NOMO-1 (cell line): ENCODE measurements around the gene GRIP2.

Experiments
- DNase-seq, 2 experiments: peaks; one replicate each; lab custom pipeline; 2025; ENCODE audit not compliant: unreplicated experiment in 2 of 2; lab: John Stamatoyannopoulos, UW

GRIP2 gene

GRCh38 chr3:14488286-14489041, 51.7 kb downstream of the GRIP2 start:
- DNase-seq, result no peak

DNA sequence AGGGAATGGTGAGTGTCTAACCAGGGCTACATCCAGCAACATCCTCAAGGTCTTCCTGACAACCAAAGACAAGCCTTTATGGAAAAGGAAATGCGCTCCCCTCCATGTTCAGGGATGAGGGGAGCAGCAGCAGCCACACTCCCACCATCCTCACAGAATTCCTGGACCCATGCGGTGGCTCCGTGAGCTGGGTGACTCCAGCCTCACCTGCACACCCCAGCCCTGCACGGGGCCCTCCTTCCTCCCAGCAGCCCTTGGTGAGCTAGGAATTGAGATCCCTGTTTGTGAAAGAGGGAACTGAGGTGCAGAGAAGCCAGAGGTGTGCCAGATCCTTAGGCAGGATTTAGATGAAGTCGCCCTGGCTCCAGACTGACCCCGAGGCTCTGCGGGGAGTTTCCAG, 52.3 kb downstream of the GRIP2 start:
- no peak for DNase-seq

DNA sequence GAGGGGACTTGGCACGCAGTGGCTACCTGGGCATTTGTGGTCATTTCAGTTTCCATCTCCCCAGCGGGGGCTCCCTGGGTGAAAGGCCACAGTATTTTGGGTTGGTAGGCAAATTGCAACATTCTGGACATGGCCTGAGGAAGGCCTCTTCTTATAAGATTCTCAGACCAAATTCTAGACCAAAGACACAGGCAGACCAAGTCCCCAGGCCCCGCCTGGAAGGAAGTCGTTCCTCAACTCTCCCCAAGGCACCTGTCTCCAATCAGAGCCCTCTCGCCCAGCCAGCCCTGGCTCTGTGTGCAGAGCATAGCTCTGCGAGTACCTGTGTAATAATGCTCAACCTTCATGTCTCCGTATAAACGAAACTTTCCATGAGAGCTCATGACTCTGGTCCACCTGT, 53.1 kb downstream of the GRIP2 start:
- DNase-seq, result no peak

GRCh38 chr3:14486460-14486859, 53.7 kb downstream of the GRIP2 start:
- no peak for DNase-seq

DNA sequence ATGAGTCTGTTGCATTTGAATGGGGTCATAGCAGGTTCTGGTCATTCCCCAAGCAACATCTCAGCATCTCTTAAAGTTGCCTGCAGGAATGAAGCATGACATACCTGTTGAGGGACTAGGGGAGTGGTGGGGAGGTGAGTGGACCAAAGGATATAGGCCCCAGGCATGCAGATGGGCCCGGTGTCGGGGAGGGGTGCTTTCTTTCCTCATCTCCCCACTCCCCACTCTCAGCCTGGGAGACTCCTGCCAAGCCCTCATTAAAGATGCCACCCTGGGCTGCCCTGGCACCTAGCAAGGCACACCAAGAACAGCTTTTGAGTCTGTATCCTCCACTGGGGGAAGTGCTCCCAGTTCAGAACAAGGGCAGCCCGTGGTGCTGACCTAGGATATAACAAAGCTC, 54.2 kb downstream of the GRIP2 start:
- no peak for DNase-seq

GRCh38 chr3:14484741-14485140, 55.4 kb downstream of the GRIP2 start:
- no peak for DNase-seq

- no peak for DNase-seq
Observed at GRCh38 chr3:14483286-14483685, 56.9 kb downstream of the GRIP2 start.

DNA sequence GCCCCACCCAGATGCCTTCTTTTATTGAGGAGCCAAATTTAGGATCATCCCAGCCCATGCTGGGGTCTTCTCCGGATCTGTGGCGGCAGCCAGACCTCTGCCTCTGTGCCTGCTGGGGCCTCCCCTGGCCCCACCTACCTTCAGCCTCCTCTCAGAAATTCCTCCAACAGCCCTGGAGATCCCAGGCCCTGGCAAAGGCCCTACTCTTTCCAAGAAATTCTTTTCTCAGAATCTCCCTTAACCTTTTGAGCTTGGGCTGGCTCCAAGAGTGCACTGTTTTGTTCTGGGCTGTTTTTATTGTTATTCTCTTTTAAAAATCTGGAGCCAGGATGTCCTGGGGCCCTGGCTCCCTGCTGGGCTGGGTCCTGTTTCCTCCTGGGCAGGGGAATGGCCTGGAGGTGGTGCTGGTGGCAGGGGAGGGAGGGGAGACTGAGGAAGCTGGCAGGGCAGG, 57.8 kb downstream of the GRIP2 start:
- no peak for DNase-seq

DNA sequence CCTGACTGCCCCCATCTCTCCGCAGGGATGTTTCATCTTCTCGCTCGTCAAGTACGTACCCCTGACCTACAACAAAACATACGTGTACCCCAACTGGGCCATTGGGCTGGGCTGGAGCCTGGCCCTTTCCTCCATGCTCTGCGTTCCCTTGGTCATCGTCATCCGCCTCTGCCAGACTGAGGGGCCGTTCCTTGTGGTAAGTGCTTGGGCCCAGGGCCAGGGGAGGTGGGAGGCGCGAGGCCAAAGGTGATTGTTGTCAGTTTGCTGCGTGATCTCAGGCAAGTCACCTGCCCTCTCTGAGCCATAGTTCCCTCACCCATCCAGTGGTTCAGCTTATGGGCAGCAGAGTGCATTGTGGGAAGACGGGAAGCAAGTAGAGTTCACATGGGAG, 58.5 kb downstream of the GRIP2 start:
- no peak for DNase-seq

GRCh38 chr3:14481018-14481645, 59.0 kb downstream of the GRIP2 start:
- DNase-seq, result peak in 1 of 2 experiments; percentile 2

GRCh38 chr3:14480207-14481017, 59.7 kb downstream of the GRIP2 start:
- no peak for DNase-seq

- no peak for DNase-seq
Observed at GRCh38 chr3:14479591-14479990, 60.6 kb downstream of the GRIP2 start.

- no peak for DNase-seq
Observed at GRCh38 chr3:14478956-14479550, 61.1 kb downstream of the GRIP2 start.

DNA sequence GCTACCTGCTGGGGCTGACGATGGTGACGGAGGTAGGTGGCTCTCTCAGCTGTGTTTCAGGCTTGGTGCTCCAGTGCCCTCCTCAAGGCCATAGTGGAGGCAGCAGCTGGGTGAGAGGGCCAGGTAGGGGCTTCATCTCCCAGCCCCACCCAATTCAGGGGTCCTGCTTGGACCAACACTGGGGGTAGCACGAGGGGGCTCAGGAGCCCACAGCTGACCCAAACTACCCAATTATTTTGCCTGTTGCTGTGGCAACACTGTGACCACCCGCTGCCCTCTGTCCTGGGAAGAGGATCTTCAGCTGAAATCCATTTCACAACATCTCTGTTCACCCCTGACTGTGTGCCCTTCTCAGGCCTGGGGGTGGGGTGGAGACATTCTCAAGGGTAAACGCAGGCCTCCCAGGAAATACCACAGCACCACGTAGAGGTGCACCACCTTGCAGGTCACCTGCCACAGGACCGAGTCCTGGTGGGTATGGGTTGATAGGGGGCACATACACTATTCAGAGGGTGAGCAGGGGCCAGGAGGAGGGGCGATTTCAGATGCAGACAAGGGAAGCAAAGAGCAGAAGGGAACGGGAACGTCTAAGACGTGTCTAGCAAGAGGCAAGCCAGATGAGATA, 62.7 kb downstream of the GRIP2 start:
- DNase-seq, result no peak

- DNase-seq, result no peak
Observed at GRCh38 chr3:14476583-14477265, 63.4 kb downstream of the GRIP2 start.

GRCh38 chr3:14475621-14476020, 64.5 kb downstream of the GRIP2 start:
- DNase-seq, result no peak

GRCh38 chr3:14474363-14475081, 65.6 kb downstream of the GRIP2 start:
- DNase-seq, result no peak

DNA sequence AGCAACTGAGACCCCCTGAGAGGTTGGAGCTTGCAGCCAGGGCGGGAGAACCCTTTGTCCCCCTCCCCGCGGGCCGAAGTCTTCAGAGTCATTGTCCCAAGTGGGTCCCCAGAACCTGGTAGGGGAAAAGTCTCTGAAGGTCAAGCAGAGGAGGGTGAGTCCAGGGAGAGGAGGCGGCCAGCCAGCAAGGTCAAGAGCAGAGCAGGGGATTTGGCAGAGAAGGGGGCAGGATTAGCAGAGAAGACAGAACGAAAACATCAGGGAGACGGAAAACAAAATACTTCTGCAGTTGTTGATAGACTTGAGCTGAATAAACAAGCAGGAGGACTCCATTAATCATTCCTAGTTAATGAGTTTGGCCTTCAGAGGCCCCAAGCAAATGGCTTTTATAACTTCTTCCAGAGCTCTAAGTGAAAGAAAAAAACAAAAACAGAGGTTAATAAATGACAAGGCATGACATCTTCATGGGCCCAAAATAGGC, 66.7 kb downstream of the GRIP2 start:
- DNase-seq, result no peak
